Measurements from ENCODE around the gene DDAH1.

DNA sequence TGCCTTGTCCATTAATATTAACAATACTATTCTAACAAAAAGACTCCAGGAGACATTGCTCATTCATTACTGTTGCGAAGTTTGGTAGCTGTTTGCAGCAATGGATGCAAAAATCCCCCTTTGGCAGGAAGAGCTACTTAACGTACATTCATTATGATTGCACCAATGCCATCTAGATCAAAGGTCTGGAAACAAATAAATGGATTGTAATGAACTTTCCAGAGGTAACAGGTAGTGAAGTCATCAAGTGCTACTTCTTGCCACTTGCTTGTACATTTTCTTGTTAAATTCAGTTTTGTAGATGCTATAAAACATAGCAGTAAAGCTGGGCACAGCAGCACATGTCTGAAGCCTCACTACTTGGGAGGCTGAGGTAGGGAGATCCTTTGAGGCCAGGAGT, 93.9 kb downstream of the DDAH1 start:
- TF ChIP-seq, protein P1, sequence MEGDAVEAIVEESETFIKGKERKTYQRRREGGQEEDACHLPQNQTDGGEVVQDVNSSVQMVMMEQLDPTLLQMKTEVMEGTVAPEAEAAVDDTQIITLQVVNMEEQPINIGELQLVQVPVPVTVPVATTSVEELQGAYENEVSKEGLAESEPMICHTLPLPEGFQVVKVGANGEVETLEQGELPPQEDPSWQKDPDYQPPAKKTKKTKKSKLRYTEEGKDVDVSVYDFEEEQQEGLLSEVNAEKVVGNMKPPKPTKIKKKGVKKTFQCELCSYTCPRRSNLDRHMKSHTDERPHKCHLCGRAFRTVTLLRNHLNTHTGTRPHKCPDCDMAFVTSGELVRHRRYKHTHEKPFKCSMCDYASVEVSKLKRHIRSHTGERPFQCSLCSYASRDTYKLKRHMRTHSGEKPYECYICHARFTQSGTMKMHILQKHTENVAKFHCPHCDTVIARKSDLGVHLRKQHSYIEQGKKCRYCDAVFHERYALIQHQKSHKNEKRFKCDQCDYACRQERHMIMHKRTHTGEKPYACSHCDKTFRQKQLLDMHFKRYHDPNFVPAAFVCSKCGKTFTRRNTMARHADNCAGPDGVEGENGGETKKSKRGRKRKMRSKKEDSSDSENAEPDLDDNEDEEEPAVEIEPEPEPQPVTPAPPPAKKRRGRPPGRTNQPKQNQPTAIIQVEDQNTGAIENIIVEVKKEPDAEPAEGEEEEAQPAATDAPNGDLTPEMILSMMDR (IDR thresholded peaks at IDR 0.05), result no peak
- no peak for TF ChIP-seq POLR2A (IDR thresholded peaks at IDR 0.05)

Measured in ovary (tissue), 3 donors.